HG03108 (cell line): ENCODE results near the gene MRPS6.

Experiments used
- ATAC-seq: cut with Tn5 transposase; IDR thresholded peaks from one replicate; pipeline ENCODE4 v1.9.1; 2021; ENCODE audit warnings: moderate library complexity; ENCODE audit not compliant: unreplicated experiment

The MRPS6 gene

DNA sequence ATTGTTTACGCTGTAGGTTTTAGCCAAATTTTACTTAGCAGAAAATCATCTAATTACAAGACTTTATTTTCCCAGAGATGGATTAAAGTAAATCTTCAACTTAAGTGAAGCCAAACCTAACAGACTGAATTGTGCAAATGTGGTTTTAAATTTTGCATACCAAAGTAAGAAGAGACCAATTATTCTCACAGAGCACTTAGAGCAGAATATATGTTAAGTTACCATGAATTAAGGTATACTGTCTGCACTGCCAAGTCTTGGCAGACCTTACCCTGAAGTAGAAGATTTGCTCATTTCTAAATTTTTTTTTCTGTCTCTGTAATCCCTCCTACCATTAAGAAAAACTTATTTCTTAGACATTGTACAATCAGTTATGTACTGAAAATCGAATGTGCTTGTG is 24.1 kb downstream of the MRPS6 start:
- no peak for ATAC-seq

DNA sequence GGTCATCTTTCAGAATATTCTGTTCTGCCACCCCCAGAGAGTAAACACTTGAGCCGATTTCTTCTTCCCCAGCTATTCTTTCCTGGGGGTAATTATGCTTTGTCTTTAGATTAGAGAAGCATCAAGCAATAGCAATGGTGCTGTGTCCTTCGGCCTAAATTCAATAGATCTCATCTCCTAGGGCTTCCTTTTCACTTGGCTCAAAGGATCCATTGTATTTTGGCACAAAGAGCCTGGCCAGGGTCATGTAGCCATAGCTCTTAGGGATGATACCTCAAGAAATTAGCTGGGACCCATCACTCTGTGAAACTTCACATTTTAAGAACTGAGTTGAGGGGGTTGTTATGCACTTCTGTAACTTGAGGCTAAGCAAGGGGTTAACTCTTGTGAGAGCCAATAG is 27.0 kb downstream of the MRPS6 start:
- no peak for ATAC-seq

DNA sequence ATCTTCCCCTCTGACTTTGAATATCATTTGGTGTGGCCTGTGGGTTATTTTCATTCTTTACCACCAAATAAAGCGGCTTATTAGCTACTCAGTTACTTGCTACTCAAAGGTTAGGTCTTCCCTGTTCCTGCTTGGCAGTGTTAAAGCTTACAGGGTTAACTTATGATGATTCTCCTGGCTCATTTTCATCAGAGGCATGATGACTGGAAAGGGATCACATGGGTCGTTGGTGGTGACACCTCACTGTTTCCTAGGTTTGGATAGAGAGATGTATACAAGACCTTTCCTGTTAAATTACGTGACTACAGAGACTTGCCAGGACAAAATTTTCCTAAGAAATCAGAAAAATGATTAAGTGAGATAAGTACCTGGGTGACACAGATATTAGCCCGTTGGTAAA is 27.4 kb downstream of the MRPS6 start:
- no peak for ATAC-seq

DNA sequence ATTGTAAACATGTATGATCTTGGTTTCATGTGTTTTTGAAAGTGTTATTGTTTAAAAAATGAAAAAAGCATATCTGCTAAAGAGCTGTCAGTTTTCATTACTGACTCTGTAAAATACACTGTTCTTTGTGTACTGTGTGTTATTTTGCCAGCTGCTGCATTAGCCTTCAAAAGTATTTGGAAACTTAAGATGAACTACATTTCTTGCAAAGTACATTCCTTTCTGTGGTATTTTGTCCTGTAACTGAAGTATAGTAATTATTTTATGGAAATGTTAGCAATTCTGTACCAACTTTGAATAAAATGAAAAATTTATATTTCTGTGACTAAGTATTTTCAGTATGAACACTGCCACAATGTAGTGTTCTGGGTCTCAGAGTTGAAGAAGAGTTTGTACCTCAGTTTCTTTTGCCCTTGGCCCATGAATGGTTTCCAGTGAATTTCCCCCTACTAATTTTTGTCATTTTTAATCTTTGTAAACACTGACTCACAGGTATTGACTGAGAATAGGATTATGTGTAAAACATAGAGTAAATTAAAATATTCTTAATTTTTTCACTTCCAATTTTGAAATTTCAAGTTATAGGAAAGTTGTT is 32.7 kb downstream of the MRPS6 start:
- ATAC-seq: no peak

DNA sequence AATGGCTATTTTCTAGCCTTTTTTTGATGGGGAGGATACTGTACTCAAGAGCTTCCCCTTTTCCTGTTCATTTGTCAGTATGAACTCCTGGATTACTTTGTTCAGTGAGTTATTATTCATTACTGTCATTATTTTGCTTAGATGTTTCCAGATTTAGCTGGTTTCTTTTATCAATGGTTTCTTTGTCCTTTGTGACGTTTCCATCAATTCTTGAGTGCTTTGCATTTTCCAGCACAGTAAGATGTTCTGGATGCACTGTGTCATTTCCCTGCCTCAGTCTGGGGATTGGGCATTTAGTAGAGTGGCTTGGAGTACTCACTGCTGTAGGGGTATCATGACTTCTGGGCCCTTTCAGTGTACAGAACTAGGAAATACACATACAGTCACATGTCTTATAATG is 34.2 kb downstream of the MRPS6 start:
- ATAC-seq: no peak

DNA sequence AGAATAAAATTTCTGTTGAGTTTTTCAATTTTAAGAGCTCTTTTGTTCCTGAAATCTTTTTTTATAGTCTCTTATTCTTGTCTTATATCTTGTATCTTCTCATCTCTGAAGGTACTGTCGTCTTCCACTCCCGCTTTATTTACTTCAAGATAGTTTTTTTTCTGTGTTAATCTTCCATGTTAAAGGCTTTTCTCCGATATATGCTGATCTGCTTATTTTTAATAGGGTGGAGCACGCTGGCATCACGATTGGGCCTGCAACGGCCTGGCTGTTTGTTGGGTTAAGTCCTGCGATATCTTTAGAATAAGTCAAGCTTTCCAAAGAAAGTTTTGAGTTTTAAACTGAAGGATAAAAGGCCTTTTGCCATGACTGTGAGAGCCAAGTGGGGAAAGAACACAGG is 35.7 kb downstream of the MRPS6 start:
- ATAC-seq: no peak

DNA sequence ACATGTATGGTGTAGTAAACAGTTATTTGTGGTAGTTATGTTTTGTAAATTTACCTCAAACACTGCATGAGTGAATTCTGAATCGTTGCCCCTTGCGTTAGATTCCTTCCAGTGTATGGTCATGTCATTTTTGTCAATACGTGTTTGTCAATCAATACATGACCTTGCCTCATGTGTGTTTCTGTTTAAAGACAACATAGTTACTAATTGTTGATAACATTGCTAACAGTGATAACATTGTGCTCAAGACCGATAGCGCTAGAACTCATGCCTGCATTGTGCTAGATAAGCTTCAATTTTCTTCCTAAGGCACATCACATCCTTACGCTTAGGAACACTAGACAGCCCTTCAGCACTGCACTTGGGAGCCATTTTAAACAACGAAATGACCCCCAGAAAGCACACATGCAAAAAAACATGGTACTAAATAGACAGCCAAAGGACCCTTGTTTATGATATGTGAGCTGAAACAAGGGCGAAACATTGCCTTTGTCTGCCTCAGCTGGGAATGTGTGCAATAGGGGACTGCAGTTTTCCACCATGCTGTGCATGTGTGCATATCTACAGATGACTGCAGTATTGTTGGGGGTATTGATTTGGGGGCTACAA is 37.3 kb downstream of the MRPS6 start:
- ATAC-seq: no peak

DNA sequence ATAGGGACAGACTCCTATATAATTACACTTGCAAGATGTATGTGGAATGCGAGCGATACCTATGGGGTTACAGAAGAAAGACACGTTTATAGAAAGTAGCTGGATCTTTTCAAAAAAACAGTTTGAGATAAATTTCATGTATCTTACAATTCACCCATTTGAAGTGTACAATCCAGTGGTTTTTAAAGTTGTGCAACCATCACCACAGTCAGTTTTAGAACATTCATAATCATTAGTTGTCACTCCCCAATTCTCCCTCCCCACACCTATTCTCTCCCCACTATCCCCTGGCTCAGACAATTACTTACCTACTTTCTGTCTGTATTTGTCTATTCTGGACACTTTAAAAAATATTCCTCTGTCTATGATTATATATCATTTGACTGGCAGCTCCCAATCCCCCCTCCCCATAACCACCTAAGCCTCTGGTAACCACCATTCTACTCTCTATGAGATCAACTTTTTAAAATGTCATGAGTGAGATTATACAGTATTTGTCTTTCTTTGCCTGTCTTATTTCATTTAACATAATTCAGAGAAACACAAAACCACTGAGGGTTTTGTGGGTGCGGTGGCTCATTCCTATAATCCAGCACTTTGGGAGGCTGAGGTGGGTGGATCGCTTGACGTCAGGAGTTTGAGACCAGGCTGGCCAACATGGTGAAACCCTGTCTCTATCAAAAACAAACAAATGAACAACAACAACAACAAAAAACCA is 39.1 kb downstream of the MRPS6 start:
- ATAC-seq: no peak

DNA sequence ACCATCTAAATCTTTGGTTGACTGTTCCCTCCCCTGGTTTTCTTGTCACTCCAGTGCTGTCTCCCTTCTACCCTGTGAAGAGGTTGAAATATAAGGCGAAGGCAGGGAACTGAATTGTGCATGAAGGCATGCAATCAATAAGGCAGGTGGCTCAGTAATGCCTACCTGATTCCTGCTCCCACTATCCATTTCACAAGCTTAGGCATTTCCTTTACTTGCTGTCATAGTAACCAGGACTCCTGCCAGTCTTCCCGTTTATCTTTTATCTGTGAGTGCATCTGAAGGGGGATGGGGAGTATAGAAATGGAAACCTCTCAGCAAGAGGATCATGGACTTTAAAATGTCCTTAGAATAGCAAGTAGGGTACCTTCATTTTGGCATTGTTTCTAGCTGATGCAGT is 40.5 kb downstream of the MRPS6 start:
- ATAC-seq: no peak

DNA sequence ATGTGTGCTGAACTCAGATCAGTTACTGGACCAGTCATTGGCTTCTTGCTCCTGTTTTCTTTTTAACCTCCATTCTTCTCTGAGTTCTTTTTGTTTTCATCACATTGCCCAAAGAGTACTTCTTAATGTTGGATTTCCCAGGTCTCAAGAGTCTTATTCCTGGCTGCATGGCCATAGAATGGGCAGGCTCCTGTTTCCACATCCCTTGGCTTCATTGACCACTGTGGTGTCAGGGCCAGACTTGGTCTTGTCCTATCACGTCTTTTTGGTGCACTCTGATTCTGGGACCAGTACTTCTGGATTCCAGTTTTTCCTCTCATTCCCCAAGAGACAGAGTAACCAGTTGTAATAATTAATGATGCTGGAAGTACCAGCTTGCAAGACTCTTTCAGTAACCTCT is 41.8 kb downstream of the MRPS6 start:
- ATAC-seq: no peak

DNA sequence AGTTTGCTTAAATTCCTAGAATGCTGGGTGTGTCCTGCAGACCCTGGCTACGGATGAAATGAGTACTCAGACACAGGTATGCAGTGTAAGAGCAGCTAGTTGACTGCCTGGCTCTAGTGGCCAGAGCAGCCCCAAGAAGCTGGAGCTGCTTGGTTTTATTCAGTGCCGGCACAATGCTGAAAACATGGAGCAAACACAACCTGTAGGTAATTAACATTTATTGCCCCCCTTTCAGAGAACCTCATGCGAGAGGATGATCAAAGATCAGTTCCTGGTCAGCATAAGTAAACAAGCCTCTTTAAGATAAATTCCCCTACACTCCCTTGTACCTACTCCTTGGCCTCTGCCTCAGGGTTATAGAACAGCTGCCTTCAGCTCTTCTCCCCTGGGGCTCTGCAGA is 43.2 kb downstream of the MRPS6 start:
- no peak for ATAC-seq

DNA sequence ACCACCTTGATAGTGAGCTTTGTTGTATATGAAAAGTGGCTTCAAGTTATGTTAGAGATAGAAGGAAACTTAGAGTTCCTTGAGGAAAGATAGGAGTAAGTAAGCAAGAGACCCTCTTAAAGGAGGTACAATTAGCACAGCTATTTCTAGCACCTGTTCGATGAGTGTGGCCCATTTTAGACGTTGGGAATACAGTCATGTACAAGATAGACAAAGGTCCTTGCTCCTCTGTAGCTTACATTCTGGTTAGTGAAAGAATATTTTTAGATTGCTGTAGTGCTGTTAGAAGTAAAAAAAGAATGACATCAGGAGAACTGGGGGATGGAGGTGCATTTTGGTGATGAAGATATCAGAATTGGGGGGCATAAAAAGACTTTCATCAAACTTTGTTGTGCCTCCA is 47.5 kb downstream of the MRPS6 start:
- ATAC-seq: no peak

DNA sequence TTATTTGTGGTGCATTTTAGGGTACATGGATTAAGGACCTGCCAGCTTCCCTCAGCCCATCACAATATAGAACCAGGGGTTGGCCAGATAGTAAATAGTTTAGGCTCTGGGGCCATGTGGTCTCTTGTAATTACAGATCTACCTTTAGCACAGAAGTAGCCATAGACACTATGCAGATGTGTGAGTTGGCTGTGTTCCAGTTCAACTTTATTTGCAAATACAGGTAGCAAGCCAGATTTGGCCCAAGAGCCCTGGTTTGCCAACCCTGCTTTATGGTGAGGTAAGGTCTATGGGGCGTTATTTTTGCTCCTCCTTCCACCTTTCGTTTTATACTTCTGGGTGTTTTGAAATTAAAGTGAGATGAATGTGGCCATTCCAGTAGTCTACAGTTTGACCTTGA is 48.7 kb downstream of the MRPS6 start:
- ATAC-seq: no peak

DNA sequence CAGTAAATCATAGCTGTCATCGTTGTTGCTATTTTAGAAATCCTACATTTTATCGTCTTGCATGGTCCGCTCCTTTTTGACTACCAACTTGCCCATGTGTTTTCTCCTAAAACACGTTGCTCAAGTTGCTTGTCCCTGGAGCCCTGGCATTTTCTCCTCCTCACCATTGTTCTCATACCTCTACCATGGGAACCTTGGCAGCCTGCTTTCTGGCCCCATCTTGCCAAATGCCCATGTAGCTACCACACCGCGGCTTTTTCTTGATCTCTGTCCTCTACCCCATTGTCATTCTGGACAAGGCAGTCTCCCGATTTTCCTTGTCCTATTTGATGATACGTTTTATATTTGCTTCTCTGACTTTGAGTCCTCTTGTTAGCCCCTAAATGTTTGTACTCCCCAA is 50.2 kb downstream of the MRPS6 start:
- ATAC-seq: no peak

DNA sequence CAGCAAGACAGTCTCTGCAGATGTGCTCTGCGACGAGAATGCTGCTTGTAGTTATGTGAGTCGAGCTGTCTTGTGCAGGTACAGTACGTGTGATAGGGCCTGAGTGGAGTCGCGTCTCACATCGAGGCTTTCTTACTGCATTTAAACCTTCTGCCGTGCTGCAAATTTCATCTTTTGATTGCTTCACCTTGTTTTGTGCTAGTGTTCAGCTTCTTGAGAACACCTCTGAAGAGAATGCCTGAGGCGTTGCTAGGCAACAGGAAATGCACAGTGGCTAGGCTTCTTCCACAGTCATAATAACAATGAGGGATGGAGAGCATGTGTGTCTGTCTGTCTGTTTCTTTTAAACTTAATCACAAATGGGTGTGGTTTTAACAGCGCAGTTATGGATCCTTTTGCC is 52.9 kb downstream of the MRPS6 start:
- ATAC-seq: no peak

DNA sequence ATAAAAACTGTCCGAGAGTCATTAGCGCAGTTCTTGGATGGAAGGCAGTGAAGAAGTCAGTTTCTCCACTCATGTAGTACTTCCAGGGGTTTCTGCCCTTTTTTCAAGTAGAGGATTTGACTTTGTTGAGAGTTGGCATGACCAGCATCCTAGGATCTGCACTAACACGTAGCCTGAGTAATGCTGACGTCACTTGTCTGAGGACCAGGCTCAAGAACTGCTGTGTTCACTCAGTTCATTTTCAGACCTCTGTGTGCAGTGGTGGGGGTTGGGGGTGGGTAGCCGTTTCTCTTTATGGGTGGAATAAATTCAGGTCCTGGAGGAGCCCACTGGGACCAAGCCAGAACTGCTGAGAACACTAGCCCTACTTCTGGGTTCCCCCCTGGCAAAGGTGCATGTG is 53.3 kb downstream of the MRPS6 start:
- no peak for ATAC-seq

DNA sequence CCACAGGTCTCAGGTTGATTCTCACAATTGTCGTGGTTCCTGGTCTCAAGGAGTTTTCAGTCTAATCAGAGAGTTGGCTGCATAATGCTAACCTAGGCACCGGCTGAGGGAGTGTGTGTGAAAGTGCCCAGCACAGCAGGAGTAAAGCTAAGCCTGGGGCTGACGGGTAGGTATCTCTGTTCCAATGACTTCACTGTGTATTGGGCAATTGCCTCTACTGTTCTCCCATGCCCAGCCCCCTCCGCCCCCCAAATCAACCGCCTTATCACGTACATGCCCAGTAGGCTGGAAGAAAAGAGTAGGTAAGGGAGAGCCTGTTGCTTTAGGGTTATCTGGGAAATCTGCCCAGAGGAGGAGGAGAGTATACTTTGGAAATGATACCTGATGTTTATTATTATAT is 54.7 kb downstream of the MRPS6 start:
- no peak for ATAC-seq

DNA sequence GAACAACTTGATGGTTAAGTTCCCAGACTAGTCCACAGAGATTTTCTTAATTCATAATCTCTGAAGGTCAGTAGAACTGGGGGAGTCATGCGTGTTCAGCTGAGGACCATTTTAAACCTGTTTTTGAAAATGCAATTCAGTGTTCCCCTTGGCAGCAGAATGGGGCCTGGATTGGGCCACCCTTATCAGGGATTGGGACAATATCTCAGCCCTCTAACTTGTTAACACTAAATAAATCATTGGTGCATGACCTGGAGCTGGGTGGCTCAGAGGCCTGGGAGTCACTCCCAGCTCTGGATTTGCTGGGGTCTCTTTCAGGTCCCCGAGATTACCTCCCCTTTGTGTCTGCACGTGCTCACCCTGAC is 55.3 kb downstream of the MRPS6 start:
- ATAC-seq: no peak

DNA sequence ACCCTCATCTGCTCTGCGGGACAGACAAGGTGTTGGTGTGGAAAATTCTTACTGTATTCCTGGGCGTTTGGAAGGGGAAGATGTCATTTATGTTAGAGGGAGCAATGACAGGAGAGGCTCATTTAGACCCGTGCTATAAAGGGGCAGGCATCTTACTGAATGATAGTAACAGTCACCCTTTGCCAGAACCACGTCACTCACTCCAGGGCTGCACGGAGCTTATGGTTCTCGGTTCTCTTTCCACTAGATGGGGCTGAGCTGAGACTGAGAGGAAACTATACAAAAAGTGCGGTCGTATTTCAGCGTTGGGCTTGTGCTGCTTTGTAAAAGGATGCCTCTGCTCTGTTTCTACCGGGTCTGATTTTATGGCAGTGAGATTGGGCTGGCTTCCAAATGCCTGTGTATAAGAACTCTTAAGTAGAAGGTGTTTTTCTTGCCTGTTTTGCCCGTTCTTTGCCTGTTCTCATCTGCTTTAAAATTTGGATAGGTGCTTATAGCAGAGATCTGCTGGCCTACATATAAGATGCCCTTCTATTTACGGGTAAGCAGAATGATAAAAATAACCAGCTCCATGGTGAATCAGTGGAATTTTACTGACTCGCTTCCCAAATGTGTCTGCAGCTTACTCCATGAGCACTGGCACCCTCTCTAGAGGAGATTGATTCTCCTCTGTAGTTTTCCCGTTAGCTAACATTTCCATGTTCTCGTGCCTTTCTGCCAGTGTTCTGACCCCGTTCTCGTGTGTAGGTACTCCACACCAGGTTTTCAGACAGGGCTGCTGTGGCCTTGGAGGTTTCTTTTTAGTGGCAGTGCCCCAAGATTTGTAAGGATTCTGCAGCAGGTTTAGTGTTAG is 55.9 kb downstream of the MRPS6 start:
- ATAC-seq: no peak

DNA sequence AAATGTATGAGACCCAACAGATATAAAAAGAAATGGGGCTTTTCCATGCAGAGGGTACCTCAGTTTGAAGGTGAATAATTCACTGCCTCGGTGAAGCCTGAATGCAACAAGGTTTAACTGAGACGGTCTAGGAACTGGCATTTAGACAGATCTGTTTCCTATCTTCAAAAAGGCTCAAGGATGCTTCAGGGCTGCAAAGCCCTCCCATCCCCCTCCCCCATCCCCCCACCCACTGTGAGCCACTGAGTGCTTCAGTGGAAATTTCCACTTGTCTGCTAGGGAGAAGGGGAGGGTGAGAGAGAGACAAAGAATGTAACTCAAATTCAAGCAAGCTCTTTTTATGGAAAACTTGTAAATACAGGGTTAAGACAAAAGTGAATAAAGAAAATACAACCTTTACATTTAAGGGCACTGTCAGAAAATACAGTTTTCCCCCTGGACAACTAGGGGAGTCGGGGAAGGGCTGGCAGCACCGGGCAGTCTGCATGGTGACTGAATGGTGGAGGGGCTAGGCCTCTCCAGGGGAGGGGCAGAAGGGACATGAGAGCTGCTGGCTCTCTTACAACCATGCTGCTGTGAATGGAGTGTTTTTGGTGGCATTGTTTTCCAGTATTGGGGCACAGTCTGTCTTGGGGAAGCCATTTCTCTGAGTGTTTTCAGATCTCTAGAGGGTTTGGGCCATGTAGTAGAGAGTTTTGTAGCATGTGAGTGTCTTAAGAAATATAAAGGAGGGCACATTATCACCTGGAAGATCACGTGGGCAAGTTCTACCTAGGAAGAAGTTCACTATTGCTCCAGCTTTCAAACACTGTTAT is 56.7 kb downstream of the MRPS6 start:
- no peak for ATAC-seq

DNA sequence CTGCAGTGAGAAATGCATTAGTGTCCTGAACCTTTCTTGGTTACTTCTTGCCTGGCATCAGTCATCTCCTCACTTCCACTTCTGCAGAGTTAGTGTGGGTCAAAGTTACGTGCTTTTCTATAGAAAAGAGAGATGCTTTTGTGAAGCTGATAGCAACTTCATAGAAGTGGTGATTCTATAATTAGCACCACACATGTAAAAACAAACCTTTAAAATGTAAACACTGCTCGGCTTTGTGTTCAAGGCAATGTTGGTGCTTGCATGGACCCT is 57.3 kb downstream of the MRPS6 start:
- no peak for ATAC-seq
